DMS 273 treated with DMSO at 0.1 percent for 48 hours (cell line): ENCODE measurements around the gene STC2.

ENCODE experiments used
- DNase-seq: peaks from one replicate; lab custom pipeline; 2025; lab: John Stamatoyannopoulos, UW

Gene STC2

GRCh38 chr5:173329491-173330337 is 1.5 kb upstream of the STC2 start:
- no peak for DNase-seq

- DNase-seq, result no peak
Measured at GRCh38 chr5:173328844-173329490, 753 bp upstream of the STC2 start.

- DNase-seq, result no peak
Measured at GRCh38 chr5:173327084-173327947, 898 bp downstream of the STC2 start.

DNA sequence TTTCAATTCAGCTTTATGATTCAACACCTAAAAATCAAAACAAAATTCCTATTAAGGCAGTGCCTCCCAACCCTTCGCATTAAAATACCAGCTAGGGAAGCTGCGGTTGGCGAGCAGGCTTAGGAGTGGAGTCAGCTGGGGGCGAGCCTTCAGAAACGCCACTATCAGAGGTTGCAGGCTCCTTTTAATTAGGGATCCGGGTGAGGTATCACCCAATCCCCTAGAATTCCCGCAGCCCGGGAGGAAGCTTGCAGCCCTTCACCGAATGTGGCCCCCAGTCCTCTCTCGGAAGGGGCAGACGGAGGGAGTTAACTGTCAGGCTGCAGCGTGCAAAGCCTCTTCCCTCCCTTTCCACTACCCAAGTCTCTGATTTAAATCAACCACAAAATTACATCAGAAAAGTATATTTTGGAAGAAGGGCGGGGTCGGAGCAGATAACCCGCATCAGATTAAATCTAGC is 1.7 kb downstream of the STC2 start:
- DNase-seq, result no peak

DNA sequence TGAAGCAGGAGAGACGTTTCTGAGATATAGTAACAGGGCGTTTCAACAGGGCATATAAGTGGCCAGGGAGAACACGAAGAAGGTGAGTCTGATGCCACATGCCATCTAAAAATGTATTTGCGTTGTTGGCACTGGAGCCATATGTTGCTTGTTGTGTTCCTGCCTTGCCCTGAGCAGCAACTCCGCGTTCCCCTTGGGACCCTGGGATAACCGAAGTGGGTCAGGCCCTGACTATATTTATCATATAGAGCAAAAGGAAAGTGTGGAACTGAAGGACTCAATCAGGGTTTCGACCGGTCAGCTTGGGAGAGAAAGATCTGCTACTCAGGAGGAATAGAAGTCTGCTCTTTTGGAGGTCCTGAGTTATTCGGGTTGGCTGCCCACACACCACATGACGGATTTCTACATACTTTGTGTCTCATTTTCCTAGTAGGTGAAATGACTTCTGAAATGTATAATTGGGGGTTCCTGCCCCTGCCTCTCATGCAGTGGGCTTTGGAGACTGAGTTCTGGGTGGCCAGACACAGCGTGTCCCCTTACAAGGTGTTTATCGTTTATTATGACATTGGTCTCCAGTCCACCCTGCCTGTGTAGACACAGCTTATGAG is 3.0 kb downstream of the STC2 start:
- DNase-seq, result no peak

DNA sequence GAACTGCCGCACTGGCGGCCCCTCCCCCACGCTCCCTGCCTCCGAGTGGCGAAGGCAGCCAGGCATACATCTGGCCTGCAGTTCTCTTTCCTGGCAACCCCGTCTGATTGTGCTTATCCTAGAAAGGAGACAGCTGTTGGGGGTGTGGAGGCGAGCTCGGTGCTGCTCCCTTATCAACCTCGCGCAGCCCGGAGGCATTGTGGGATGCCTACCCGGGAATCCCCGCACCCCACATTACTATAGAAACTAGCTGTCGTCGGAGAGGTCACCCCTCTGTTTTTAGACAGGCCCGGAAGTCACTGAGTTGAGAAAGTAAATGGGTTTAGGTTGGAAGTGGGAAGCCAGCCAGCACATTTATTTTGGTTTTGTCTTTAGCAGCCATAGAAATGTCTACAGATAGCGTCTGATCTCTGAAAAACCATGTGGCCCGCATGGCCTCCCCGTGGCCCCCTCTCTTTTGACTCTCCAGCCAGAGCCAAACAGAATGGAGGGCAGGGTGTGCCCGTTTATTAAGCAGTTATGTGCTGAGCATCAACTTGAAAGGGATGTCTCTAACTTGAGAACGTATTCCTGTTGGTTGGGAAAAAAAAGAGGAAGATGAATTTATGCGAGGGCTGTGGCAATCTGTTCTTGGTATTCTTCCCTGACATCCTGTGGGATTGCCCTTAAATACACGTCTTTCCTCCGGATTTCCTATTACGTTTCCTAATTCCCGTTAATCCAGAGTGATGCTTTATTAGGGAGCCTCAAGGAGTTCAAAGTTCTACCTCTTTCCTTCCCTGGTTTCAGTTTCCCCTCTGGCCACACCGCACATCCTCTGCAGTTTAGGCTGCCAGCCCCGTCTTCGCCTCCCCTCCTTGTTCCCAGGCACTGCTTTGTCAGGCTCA is 3.9 kb downstream of the STC2 start:
- DNase-seq, result peak; percentile 96

DNA sequence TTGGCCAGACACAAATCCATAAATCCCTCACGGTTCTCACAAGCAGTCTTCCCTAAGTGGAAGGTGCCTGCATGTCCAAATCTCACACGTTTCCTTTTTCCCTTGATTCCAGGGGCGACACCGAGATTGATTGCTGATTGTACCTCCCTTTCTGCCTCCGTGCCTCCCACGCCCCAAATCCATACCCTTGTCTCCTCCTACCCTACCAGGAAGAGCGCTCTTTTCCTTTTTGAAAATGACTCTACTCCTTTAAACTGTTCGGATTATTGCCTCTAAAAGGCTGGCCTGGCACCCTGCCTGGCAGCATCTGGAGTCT is 4.5 kb downstream of the STC2 start:
- DNase-seq, result no peak

GRCh38 chr5:173323106-173323798 is 5.0 kb downstream of the STC2 start:
- no peak for DNase-seq

DNA sequence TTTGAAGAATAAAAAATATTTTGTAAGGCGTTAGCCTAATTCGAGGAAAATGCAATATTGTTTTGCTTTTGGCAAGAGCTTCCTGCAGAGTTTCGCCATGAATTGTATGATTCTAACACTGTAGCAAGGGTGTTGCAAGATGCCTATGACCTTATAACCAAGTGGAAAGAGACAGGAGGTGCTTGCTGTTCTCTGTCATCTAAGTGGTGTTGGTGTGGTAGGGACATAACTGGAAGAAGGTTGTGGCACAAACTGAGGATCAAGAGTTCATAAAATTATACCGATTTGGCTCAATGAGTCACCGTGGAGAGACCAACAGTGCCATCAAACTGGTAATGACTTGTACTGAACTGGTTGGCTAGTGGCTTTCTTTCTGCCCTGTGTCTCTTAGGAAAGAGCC is 6.3 kb downstream of the STC2 start:
- DNase-seq, result no peak

DNA sequence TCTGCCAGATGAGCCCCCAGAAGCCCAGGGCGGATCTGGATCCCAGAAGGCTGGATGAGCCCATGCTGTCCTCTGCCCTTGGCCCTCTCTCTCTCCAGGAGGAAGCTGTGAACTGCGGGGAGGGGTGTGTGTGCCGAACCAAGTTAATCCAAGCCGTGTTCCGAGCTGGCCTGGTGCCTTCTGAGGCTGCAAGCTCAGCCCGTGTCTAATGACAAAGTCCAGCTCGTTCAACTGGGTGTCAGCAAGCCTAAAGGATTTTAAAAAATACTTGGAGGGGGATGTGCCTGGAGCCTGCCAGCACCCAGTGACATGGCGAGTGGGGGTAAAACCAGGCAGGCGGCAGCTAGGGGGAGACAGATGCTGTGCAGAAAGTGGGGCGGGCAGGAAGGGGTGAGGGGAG is 8.0 kb downstream of the STC2 start:
- no peak for DNase-seq

DNA sequence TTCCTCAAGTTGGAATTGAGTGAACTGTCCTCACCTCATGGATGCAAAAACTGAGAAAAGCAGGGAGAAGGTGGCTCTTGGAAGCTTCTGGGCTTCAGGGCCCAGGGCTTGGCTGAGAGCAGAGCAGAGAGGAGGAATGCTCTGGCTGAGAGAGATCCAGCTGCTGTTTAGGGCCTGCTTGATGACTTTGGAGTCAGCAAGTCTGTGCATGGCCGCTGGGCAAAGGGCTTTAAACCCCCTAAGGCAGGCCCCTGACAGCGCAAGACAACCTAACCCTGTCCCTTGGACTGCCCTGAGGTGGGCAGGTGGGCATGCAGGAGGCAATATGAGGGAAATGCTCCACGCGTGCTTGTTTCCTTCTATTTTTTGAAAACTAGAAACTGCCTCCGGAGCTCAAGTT is 8.6 kb downstream of the STC2 start:
- no peak for DNase-seq

DNA sequence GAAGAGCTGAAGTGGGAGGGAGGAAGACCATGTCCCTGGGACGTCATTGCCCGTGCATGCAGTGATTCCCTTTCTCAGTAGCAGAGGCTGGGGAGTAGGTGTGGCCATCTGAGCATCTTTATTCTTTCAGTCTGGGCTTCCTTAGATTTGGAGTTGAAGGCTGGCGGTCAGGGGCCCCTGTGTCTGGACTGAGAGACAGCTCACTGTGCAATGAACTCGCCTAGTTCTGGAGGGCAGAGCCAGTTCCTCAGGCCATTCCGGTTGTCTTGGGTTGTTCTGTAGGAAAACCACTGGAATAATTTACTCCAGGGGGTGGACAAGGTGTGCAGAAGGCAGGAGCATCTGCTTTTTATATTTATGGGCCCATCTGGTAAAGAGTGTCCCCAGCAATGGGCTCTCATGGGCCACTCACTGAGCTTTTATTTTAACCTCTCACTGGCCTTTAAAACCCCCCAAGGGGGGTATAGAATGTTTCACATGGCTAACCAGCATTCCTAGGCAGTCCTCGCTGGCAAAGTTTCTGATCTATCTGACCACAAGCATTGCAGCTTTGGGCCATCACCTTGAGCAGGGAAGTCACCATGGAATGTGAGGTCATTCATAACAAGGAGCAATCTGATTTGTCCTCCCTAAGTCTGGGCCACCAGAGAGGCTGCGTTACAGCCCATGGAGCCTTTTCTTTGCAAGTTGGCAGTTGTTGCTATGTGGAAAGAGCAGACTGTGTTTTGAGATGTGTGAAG is 9.2 kb downstream of the STC2 start:
- no peak for DNase-seq

- no peak for DNase-seq
Measured at GRCh38 chr5:173318330-173318729, 9.9 kb downstream of the STC2 start.

DNA sequence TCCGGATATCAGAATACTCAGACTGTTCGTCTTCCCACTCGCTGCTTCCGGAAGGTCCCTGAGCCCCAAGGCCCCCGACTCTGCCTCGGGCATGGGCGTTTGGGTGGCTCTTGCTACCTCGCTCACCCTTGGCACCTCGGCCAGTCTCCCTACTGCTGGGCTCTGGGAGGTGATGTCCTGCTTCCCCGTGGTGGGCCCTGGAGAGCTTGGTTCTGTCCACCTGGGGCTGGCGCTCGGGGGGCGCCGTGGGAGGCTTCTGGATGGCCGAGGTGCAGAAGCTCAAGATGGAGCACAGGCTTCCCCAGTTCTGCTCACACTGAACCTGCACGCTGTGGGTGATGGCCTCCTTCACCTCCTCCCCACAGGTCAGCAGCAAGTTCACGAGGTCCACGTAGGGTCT is 10.4 kb downstream of the STC2 start:
- no peak for DNase-seq

DNA sequence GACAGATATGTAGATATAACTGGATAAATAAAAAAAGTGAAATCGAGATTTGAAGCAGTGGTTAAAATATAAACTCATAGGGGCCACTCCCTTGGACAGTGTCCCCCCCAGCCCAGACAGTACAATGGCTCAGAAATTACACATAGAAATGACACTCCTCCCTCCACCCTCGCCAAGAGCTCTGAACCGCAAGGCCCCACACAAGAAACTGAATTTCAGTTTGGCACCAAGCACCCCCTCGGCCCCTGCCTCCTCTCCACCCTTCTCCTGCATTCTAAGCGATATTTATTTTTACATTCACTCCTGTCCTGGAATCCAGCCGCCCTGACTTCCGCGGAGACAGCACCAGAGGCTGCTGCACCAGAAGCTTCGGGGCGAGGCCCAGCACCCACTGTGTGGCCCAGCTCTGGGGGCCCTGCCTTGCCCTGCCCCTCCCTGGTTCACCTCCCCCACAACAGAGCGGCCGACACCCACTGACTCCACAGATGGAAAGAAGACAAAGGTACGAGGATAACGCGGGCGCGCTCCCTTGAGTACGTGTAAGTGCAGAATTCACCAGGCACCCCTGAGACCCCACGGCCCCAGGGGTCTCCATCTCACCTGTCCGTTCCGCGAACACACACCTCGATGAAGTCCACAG is 11.0 kb downstream of the STC2 start:
- no peak for DNase-seq

DNA sequence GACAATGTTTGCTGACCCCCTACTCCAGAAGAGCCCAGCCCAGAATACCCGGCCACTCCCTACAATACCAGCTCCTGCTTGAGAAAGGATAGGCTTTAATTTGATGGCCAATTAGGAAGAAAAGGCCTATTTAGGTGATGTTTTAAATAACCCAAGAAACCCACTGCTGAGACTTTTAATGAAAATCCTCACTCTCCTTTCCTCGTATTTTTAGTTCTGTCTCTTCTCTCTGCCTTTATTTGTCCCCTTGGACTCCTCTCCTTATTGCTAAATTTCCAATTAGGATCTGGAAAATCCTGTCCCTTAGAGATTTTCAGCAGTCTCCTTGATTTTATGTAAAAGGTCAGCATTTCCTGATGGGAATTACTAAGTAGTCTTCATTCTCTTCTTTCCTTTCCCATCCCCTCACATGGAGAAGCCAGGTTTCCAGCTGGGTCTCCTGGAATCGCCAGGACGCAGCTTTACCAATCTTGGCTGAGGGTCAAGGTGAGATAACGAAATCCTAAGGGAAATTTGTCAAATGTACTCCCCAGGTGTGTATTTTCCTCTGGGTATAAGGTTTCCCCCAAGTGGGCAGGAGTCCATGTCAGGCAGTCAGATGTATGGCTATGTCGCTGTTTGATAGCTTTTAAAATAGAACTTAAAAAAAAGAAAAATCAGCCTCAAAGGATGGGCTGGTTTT is 11.7 kb downstream of the STC2 start:
- DNase-seq, result no peak

GRCh38 chr5:173315495-173316338 is 12.5 kb downstream of the STC2 start:
- DNase-seq, result no peak
